GM10266 (cell line): ENCODE results near the gene TCF4.

Source experiments
- DNase-seq: peaks from one replicate; pipeline ENCODE4 v3.0.0; 2012; ENCODE audit errors: extremely low spot score
- TF ChIP-seq, protein P1 (sequence below): IDR thresholded peaks from 2 replicates; pipeline ENCODE4 v1.5.1; 2012; ENCODE audit warnings: mild to moderate bottlenecking, low read depth; ENCODE audit not compliant: control insufficient read depth, insufficient read depth; ENCODE audit errors: missing control alignments

TCF4 gene

DNA sequence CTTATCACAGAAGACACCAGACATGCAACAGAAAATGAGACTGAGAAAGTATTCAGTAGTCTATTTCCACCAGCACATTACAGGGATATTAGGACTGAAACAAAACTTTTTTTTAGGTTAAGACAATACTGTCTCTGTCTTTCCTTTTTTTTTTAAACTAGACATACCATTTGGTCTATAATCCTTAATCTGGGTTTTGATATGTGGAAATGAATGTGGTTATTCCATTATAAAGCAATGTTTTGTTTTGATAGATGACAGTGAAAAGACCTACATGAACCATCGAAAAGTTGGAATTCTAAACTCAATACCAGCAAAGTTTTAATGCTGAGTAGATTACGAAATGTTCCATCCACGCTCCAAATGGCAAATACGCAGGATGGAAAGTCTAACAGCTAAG is 123.4 kb downstream of the TCF4 start:
- DNase-seq: no peak
- TF ChIP-seq, protein P1, sequence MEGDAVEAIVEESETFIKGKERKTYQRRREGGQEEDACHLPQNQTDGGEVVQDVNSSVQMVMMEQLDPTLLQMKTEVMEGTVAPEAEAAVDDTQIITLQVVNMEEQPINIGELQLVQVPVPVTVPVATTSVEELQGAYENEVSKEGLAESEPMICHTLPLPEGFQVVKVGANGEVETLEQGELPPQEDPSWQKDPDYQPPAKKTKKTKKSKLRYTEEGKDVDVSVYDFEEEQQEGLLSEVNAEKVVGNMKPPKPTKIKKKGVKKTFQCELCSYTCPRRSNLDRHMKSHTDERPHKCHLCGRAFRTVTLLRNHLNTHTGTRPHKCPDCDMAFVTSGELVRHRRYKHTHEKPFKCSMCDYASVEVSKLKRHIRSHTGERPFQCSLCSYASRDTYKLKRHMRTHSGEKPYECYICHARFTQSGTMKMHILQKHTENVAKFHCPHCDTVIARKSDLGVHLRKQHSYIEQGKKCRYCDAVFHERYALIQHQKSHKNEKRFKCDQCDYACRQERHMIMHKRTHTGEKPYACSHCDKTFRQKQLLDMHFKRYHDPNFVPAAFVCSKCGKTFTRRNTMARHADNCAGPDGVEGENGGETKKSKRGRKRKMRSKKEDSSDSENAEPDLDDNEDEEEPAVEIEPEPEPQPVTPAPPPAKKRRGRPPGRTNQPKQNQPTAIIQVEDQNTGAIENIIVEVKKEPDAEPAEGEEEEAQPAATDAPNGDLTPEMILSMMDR: no peak

DNA sequence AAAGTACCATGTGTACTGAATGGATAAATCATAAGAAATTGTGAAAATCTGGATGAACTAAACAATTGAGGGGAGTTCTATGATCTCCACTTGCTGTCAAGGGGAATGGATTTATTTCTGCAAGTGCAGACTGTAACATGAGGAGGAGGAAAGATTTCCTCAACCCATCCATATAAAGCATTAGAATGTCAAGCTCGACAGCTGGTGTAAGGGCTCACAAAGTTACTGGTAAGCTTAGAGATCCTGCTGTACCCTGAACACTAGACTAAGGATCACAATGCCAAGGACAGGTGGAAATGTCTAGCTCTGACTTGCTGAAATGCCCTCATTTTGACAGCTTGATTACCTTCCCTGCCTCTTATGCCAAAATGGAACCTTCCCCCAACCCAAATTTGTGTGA is 125.3 kb downstream of the TCF4 start:
- TF ChIP-seq, protein P1: no peak
- DNase-seq: no peak

DNA sequence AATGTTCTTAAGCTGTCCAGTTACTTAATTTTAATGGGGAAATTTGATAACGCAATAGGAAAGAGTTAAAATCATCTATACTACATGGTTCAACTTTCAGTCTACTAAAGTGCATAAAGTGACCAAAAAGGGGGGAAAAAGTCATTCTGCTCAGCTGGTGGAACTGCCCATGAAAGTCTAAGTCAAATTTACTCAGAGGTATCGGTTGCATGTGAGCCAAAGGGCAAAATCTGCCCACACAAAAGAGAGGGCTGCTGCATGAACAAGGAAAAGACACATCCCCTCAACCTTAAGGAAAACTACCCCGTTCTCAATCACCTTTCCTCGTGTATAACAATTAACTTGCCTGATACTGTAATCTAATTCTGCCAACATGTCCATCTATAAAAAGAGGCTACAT is 126.1 kb downstream of the TCF4 start:
- TF ChIP-seq, protein P1: no peak
- no peak for DNase-seq

DNA sequence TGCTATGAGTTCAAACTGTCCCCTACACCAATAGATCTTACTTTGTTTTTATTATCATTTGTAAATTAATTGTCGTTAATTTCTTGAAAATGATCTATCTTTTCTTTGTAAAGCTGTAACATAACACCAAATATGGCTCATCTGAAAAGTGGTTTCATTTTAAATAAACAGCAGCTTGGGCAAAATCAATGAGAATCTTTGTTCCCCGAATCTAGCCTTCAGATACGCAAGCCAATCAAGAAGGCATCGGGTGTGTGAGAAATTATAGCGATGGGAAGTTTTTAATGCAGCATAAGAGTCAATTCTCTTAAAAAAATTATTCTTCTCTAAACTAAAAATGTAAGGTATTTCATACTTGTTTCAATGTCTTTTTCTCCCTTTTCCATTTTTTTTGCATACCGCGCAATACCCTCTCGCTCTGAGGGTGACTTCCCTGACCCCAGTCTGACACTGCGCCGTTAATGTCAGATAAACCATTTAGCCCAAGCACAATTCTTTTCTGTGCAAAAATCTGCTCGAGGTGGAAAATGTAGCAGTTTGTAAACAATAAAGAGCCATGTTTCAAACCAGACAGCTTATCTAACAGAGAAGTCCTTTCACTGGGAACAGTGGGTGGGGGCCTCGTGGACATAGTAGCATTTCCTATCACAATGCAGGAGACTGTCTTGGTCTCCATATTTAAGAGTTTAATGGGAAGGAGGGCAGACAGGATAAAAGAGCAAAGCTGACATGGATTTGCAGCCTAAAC is 129.4 kb downstream of the TCF4 start:
- TF ChIP-seq, protein P1: no peak
- no peak for DNase-seq

DNA sequence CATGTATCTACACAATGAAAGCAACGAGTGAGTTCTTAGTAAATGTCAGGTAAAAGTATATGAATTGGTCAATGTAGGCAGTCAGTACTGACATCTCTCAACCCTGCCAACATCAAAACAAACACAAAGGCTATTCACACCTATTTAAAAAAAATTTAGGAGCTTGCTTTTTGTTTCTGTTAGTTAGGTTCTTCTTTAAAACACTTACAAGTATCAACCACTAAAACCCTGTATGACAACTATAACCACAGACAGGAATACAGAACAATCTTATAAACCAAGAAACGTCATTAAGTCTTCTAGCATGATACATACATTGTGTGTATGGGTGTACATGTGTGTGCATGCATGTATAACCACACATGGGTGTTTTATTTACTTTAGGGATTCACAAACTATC is 131.0 kb downstream of the TCF4 start:
- TF ChIP-seq, protein P1: no peak
- DNase-seq: no peak

DNA sequence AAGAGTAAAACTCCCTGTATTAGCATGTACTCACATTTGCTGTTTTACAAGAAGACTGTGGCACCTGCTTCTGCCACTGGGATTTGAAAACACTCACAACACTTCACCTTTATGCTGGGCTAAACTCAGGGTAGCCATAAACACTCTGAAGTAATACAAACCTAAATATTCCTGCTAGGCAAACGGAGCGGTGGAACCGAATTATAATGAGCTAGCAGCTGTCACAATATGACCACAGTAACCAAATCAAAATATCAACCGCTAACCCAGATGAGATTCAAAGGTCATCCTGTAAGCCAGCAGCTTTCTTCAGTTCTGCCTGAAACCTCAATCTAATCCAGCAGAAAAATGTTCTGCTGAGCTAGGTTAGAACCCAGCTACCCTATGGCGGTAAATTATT is 132.1 kb downstream of the TCF4 start:
- TF ChIP-seq, protein P1: no peak
- no peak for DNase-seq

DNA sequence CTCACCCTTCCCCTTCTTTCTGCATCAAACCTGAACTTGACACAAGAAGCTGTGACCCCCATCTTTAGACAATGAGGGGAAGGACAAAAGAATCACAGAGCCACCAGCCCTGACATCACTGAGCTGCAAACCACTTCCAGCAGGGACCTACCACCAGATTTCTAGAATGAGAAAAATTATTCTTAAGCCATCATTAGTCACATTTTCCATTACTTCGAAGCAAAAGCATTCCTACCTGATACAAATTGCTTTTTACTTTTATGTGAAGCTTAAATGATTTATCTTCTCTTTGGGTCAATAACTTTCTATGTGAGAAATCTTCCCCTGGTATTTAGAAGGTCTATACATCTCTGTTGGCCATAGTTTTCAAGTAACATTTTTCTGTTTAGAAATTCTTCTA is 134.8 kb downstream of the TCF4 start:
- TF ChIP-seq, protein P1: no peak
- DNase-seq: no peak
